H9 (cell line): Measurements from ENCODE around the gene ITSN1. TPM values are rescaled to one million over a fixed set of nuclear protein-coding genes. Genes with fewer than 3 reads are reported as not detected.
A peak's percentile ranks its signal among the peaks of the same experiment; 100 is the strongest.

Experiments used
- DNase-seq: peaks from one replicate; pipeline ENCODE4 v3.0.0-alpha.2; 2017
- H2AFZ ChIP-seq: one replicate; pipeline ENCODE4 v1.6.1; 2013; ENCODE audit warnings: mild to moderate bottlenecking, low read length, control low read depth, moderate library complexity
- H2AK5ac ChIP-seq: 2 replicates; pipeline ENCODE4 v1.6.1; 2013; ENCODE audit warnings: low read length, control low read depth, mixed read lengths; ENCODE audit not compliant: insufficient read length
- H2BK120ac ChIP-seq: one replicate; pipeline ENCODE4 v1.6.1; 2013; ENCODE audit warnings: low read depth, mild to moderate bottlenecking, low read length, control low read depth, inconsistent platforms; ENCODE audit not compliant: poor library complexity, severe bottlenecking
- H2BK12ac ChIP-seq: 2 replicates; pipeline ENCODE4 v1.6.1; 2013; ENCODE audit warnings: low read length, control low read depth, mixed read lengths, low read depth; ENCODE audit not compliant: insufficient read length
- H2BK15ac ChIP-seq: 2 replicates; pipeline ENCODE4 v1.6.1; 2013; ENCODE audit warnings: low read depth, low read length, control low read depth
- H2BK20ac ChIP-seq: one replicate; pipeline ENCODE4 v1.6.1; 2013; ENCODE audit warnings: low read depth, mild to moderate bottlenecking, low read length, control low read depth, inconsistent platforms; ENCODE audit not compliant: poor library complexity, severe bottlenecking
- H2BK5ac ChIP-seq: 2 replicates; pipeline ENCODE4 v1.6.1; 2013; ENCODE audit warnings: low read length, control low read depth, mixed read lengths; ENCODE audit not compliant: insufficient read length
- H3K14ac ChIP-seq: 2 replicates; pipeline ENCODE4 v1.6.1; 2013; ENCODE audit warnings: low read length, control low read depth; ENCODE audit not compliant: insufficient read depth
- H3K18ac ChIP-seq: 2 replicates; pipeline ENCODE4 v1.6.1; 2013; ENCODE audit warnings: low read depth, mild to moderate bottlenecking, mixed read lengths, low read length, control low read depth; ENCODE audit not compliant: insufficient read length
- H3K23ac ChIP-seq: 2 replicates; pipeline ENCODE4 v1.6.1; 2013; ENCODE audit warnings: low read length, control low read depth, mixed read lengths, low read depth; ENCODE audit not compliant: insufficient read length
- H3K23me2 ChIP-seq: 2 replicates; pipeline ENCODE4 v1.6.1; 2013; ENCODE audit warnings: low read depth, mild to moderate bottlenecking, mixed read lengths, low read length, control low read depth; ENCODE audit not compliant: insufficient read length, poor library complexity, severe bottlenecking
- H3K27ac ChIP-seq: 2 replicates; pipeline ENCODE4 v1.5.1; 2013; ENCODE audit warnings: low read length, control low read depth, mixed read lengths, low read depth; ENCODE audit not compliant: insufficient read length
- H3K27me3 ChIP-seq: 2 replicates; pipeline ENCODE4 v1.6.1; 2013; ENCODE audit warnings: low read length, control low read depth, inconsistent platforms; ENCODE audit not compliant: insufficient read depth
- H3K4ac ChIP-seq: 2 replicates; pipeline ENCODE4 v1.6.1; 2013; ENCODE audit warnings: low read depth, mild to moderate bottlenecking, control low read depth, inconsistent platforms, low read length, moderate library complexity
- H3K4me1 ChIP-seq: 2 replicates; pipeline ENCODE4 v1.6.1; 2013; ENCODE audit warnings: low read length, control low read depth, inconsistent platforms; ENCODE audit not compliant: insufficient read depth
- H3K4me2 ChIP-seq: 2 replicates; pipeline ENCODE4 v1.6.1; 2013; ENCODE audit warnings: low read length, control low read depth, mixed read lengths; ENCODE audit not compliant: insufficient read length, insufficient read depth
- H3K56ac ChIP-seq: 2 replicates; pipeline ENCODE4 v1.6.1; 2013; ENCODE audit warnings: low read depth, mild to moderate bottlenecking, mixed read lengths, low read length, control low read depth; ENCODE audit not compliant: insufficient read length
- H3K79me1 ChIP-seq: 2 replicates; pipeline ENCODE4 v1.6.1; 2013; ENCODE audit warnings: low read depth, mild to moderate bottlenecking, moderate library complexity, low read length, control low read depth, inconsistent platforms; ENCODE audit not compliant: insufficient read depth, poor library complexity, severe bottlenecking
- H3K79me2 ChIP-seq: 2 replicates; pipeline ENCODE4 v1.6.1; 2013; ENCODE audit warnings: low read length, control low read depth, inconsistent platforms; ENCODE audit not compliant: insufficient read depth
- H3K9ac ChIP-seq: 2 replicates; pipeline ENCODE4 v1.6.1; 2013; ENCODE audit warnings: low read length, control low read depth, mixed read lengths; ENCODE audit not compliant: insufficient read length; ENCODE audit errors: extremely low read depth
- H3K9me3 ChIP-seq: one replicate; pipeline ENCODE4 v1.6.1; 2013; ENCODE audit warnings: low read depth, low read length, inconsistent platforms; ENCODE audit not compliant: control insufficient read depth
- H3T11ph ChIP-seq: one replicate; pipeline ENCODE4 v1.6.1; 2013; ENCODE audit warnings: mild to moderate bottlenecking, low read length, control low read depth, inconsistent platforms
- H4K20me1 ChIP-seq: one replicate; pipeline ENCODE4 v1.6.1; 2013; ENCODE audit not compliant: control insufficient read depth, insufficient read length, insufficient read depth
- H4K5ac ChIP-seq: 2 replicates; pipeline ENCODE4 v1.6.1; 2013; ENCODE audit warnings: low read depth, mild to moderate bottlenecking, mixed read lengths, low read length, control low read depth; ENCODE audit not compliant: insufficient read length
- H4K8ac ChIP-seq: replicated peaks from 2 replicates; pipeline ENCODE4 v1.6.1; 2013; ENCODE audit warnings: low read length, control low read depth, mixed read lengths, low read depth; ENCODE audit not compliant: insufficient read length
- H4K91ac ChIP-seq: 2 replicates; pipeline ENCODE4 v1.6.1; 2013; ENCODE audit warnings: low read depth, mild to moderate bottlenecking, moderate library complexity, mixed read lengths, low read length, control low read depth; ENCODE audit not compliant: insufficient read length
- H3K27ac Mint-ChIP-seq, 3 experiments: 2 replicates in 2 of 3; 3 replicates in 1 of 3; pipeline ENCODE4 v1.8.0; 2020 to 2021; ENCODE audit warnings: mixed read lengths in 3 of 3, mild to moderate bottlenecking in 1 of 3, moderate library complexity in 1 of 3
- H3K27me3 Mint-ChIP-seq: 2 replicates; pipeline ENCODE4 v1.8.0; 2021; ENCODE audit warnings: low read depth, mild to moderate bottlenecking, moderate library complexity, mixed read lengths
- H3K36me3 Mint-ChIP-seq, 3 experiments: 2 replicates in 2 of 3; 3 replicates in 1 of 3; pipeline ENCODE4 v1.8.0; 2020 to 2021; ENCODE audit warnings: low read depth in 3 of 3, mixed read lengths in 3 of 3; ENCODE audit not compliant: insufficient read depth in 1 of 3
- H3K4me1 Mint-ChIP-seq, 2 experiments: 2 replicates each; pipeline ENCODE4 v1.8.0; 2020; ENCODE audit warnings: mixed read lengths in 2 of 2
- H3K4me3 Mint-ChIP-seq, 2 experiments: 2 replicates in 1 of 2; 3 replicates in 1 of 2; pipeline ENCODE4 v1.8.0; 2020 to 2021; ENCODE audit warnings: mild to moderate bottlenecking in 2 of 2, mixed read lengths in 2 of 2, moderate library complexity in 1 of 2
- H3K9me3 Mint-ChIP-seq, 2 experiments: 2 replicates in 1 of 2; 3 replicates in 1 of 2; pipeline ENCODE4 v1.8.0; 2020; ENCODE audit warnings: mild to moderate bottlenecking in 2 of 2, mixed read lengths in 2 of 2, moderate library complexity in 1 of 2
- WGBS: extraction: QIAGEN DNeasy Blood & Tissue Kit; methylation state at CpG from one replicate; pipeline ENCODE4 v1.1.7; 2013; ENCODE audit warnings: missing lambda C conversion rate, low lambda C conversion rate, mixed read lengths; ENCODE audit not compliant: insufficient read length; ENCODE audit errors: extremely low coverage; 5-methylcytosine and 5-hydroxymethylcytosine counted together
- total RNA-seq: library from RNA; stranded (reverse); gene quantifications from 2 replicates; pipeline ENCODE4 v1.2.1, GENCODE V29; 2021
- TF ChIP-seq, protein P1 (sequence below): fragments of 200-600 bp; sonication (generic); conservative IDR thresholded peaks from 3 replicates; pipeline ENCODE4 v1.8.0; 2021; ENCODE audit warnings: antibody characterized with exemption, mild to moderate bottlenecking

The ITSN1 gene
- total RNA-seq, 1 experiment from 2014 or later: 94.2 TPM

DNA sequence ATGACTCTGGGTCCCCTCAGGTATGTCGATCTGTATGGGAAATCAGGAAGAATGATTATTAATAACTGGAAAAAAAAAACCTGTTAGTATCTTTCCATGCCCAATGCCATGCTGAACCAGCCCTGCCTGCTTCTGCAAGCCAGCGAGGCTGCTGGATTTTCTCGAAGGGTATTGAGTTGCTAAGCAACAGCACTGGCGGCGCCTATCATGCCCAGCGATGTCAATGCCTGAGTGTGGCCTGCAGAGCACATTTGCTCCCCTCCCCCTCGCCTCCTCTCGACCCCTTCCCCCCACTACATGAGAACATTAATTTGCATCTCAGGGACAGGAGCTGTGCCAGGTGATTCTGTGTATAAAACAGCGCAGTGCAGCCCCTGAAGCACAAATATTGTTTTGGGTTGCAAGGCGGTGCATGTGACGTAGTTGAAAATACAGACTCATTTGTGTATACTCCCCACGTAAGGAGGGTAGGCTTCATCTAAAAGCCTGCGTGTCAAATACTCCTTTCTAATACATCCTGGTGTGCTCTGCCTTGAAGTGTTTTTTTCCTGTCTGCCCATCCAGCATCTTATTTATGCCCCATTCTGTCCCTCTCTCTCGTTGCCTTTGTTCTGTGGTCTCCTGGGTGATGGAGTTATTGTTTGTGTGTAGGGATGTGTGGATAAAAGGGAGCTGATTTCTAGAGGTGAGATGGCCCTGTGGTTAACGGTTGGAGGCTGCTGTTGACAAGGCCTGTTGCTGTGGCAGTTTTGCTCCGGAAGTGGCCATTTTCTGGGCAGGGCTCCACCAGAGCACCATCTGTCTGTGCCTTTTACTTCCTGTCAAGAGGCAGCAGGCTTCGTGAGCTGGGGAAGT is 306.0 kb downstream of the ITSN1 start:
- no peak overlapping the region for H2BK20ac ChIP-seq
- H3K27me3 ChIP-seq: no peaks in the 10 kb centered on the region
- no peak overlapping the region for H4K8ac ChIP-seq
- no peak overlapping the region for H3K9ac ChIP-seq
- no peak overlapping the region for H3T11ph ChIP-seq
- H3K27ac ChIP-seq: peak overlapping the region; percentile 90
- no peak overlapping the region for H2BK15ac ChIP-seq
- peak overlapping the region; percentile 7 for H2BK12ac ChIP-seq
- H3K9me3 ChIP-seq: no peaks in the 10 kb centered on the region
- no peaks in the 10 kb centered on the region for H3K79me1 ChIP-seq
- H3K79me2 ChIP-seq: no peaks in the 10 kb centered on the region
- H3K4ac ChIP-seq: peak overlapping the region; percentile 14; the same call in 1 of the 2 replicates
- peak overlapping the region; percentile 7 for H4K5ac ChIP-seq
- Mint-ChIP-seq H3K27me3 (peaks cover 6% of the 10 kb centered on the region), H3K36me3 (peaks cover 4 to 14% (median 12%) of the 10 kb centered on the region in 3 experiments; a peak in 6 of 7 replicates), H3K27ac (peak overlapping the region; percentile 90 to 98 (median 97)), H3K4me3 (peak overlapping the region; percentile 44 to 65; a peak in 4 of 5 replicates), H3K4me1 (peaks cover 29 to 31% of the 10 kb centered on the region in 2 experiments), H3K9me3 (peaks cover 4 to 11% of the 10 kb centered on the region in 2 experiments)
- no peak overlapping the region for H3K56ac ChIP-seq
- H4K20me1 ChIP-seq: no peaks in the 10 kb centered on the region
- H2BK120ac ChIP-seq: peak overlapping the region; percentile 40
- H3K18ac ChIP-seq: peak overlapping the region; percentile 66
- peaks cover 15% of the 10 kb centered on the region; the same call in 1 of the 2 replicates for H3K4me1 ChIP-seq
- H2BK5ac ChIP-seq: no peak overlapping the region
- H3K23ac ChIP-seq: no peak overlapping the region
- H2AK5ac ChIP-seq: no peak overlapping the region
- no CpG with 5 or more reads among the region's 17 CpGs for WGBS
- DNase-seq: peak; percentile 92
- TF ChIP-seq, protein P1, sequence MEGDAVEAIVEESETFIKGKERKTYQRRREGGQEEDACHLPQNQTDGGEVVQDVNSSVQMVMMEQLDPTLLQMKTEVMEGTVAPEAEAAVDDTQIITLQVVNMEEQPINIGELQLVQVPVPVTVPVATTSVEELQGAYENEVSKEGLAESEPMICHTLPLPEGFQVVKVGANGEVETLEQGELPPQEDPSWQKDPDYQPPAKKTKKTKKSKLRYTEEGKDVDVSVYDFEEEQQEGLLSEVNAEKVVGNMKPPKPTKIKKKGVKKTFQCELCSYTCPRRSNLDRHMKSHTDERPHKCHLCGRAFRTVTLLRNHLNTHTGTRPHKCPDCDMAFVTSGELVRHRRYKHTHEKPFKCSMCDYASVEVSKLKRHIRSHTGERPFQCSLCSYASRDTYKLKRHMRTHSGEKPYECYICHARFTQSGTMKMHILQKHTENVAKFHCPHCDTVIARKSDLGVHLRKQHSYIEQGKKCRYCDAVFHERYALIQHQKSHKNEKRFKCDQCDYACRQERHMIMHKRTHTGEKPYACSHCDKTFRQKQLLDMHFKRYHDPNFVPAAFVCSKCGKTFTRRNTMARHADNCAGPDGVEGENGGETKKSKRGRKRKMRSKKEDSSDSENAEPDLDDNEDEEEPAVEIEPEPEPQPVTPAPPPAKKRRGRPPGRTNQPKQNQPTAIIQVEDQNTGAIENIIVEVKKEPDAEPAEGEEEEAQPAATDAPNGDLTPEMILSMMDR: no peak
- H3K4me2 ChIP-seq: peak overlapping the region; percentile 27
- peak overlapping the region; percentile 79 for H2AFZ ChIP-seq
- H4K91ac ChIP-seq: peak overlapping the region; percentile 48
- peaks cover 3% of the 10 kb centered on the region for H3K23me2 ChIP-seq
- peak overlapping the region; percentile 54; the same call in 1 of the 2 replicates for H3K14ac ChIP-seq
